ENCODE results near the gene RGL2. TPM values are rescaled to one million over a fixed set of nuclear protein-coding genes. Genes with fewer than 3 reads are reported as not detected.
"Not testable (repeated sequence)": the region's sequence is repeated elsewhere in the genome, so short reads cannot be mapped to it uniquely, and the experiment has no call there.

The RGL2 gene
- total RNA-seq, 1 donor = 13.0 TPM

- no peak overlapping the region for H3K4me3 ChIP-seq (ENCODE audit: low read depth, low read length)
- TF ChIP-seq, protein P1, sequence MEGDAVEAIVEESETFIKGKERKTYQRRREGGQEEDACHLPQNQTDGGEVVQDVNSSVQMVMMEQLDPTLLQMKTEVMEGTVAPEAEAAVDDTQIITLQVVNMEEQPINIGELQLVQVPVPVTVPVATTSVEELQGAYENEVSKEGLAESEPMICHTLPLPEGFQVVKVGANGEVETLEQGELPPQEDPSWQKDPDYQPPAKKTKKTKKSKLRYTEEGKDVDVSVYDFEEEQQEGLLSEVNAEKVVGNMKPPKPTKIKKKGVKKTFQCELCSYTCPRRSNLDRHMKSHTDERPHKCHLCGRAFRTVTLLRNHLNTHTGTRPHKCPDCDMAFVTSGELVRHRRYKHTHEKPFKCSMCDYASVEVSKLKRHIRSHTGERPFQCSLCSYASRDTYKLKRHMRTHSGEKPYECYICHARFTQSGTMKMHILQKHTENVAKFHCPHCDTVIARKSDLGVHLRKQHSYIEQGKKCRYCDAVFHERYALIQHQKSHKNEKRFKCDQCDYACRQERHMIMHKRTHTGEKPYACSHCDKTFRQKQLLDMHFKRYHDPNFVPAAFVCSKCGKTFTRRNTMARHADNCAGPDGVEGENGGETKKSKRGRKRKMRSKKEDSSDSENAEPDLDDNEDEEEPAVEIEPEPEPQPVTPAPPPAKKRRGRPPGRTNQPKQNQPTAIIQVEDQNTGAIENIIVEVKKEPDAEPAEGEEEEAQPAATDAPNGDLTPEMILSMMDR (IDR thresholded peaks at IDR 0.05; ENCODE audit: insufficient read depth, low read depth, low read length) = no peak
- DNase-seq (ENCODE audit: low read depth) = no peak
These were observed 20.4 kb downstream of the RGL2 start for GRCh38 chr6:33278392-33278741.

DNA sequence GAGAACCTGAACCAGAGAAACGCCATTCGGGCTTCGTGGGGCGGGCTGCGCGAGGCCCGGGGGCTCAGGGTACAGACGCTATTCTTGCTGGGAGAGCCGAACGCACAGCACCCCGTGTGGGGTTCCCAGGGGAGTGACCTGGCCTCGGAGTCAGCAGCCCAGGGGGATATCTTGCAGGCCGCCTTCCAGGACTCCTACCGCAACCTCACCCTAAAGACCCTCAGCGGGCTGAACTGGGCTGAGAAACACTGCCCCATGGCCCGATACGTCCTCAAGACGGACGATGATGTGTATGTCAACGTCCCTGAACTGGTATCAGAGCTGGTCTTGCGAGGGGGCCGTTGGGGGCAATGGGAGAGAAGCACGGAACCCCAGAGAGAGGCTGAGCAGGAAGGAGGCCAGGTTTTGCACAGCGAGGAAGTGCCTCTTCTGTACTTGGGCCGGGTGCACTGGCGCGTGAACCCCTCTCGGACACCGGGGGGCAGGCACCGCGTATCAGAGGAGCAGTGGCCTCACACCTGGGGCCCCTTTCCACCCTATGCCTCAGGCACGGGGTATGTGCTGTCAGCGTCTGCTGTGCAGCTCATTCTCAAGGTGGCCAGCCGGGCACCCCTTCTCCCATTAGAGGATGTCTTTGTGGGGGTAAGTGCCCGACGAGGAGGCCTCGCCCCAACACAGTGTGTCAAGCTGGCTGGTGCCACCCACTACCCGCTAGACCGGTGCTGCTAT is 20.9 kb downstream of the RGL2 start:
- DNase-seq (ENCODE audit: low read depth) = no peak

DNA sequence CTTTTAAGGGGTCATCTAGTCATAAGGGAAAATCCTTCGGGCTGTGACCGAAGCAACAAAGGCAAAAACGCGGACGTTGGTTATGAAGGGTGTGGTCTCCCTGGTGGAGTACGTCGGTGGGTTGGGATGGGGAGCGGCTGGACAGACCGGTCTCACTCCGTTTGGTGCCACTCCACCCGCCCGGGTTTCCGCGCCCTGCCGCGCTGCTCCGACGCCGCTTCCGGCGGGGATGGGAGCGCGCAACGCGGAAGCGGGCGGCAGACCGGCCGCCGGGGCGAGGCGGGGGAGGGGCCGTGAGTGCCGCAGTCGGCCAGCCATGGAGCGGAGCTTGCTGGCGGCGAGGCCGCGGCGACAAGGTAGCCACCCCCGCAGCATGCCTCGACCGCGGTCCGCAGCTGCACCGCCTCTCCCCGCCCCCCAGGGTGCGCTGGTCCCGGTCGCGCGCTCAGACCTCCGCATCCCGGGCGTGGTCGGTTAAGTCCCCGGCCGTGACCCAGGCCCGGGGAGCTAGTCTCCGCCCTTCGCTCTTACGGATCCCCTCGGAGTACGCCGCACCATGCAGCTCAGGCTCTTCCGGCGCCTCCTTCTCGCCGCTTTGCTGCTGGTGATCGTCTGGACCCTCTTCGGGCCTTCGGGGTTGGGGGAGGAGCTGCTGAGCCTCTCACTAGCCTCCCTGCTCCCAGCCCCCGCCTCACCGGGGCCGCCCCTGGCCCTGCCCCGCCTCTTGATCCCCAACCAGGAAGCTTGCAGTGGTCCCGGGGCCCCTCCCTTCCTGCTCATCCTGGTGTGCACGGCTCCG is 21.7 kb downstream of the RGL2 start, which contains the start of gene B3GALT4:
Gene B3GALT4 (plus strand): TSS at position 260 of the 799 bp plus-strand sequence. CDS start 297 bp downstream, at position 557.
- H3K4me3 ChIP-seq (ENCODE audit: low read depth, low read length) = peak within 1 kb of the TSS; percentile 68
- peak; percentile 67 for DNase-seq (ENCODE audit: low read depth)

More for the DNA sequence above, 20.9 kb downstream of the RGL2 start:
- peak overlapping the region; percentile 68 for H3K4me3 ChIP-seq (ENCODE audit: low read depth, low read length)
- TF ChIP-seq, protein P1 (IDR thresholded peaks at IDR 0.05; ENCODE audit: insufficient read depth, low read depth, low read length) = no peak

DNA sequence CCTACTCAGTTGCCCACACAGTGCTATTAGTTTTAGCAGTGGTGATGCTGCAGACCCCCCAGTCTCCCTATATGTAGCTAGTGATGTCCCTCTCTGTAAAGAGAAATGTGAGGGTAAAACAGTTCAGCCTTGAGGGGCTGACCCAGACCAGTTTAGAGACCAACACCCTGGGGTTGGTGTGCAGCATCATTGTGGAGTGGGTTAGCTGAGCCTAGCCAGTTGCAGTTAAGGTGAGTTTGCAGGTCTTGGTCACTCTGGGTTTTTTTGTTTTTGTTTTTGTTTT is 22.2 kb downstream of the RGL2 start:
- DNase-seq (ENCODE audit: low read depth) = no peak
- TF ChIP-seq, protein P1 (IDR thresholded peaks at IDR 0.05; ENCODE audit: insufficient read depth, low read depth, low read length) = no peak
- peak overlapping the region; percentile 68 for H3K4me3 ChIP-seq (ENCODE audit: low read depth, low read length)

More for the DNA sequence above, 21.7 kb downstream of the RGL2 start, which contains the start of gene B3GALT4:
- TF ChIP-seq, protein P1 (IDR thresholded peaks at IDR 0.05; ENCODE audit: insufficient read depth, low read depth, low read length) = peak; percentile 52

- DNase-seq (ENCODE audit: low read depth) = not testable (repeated sequence)
- peak overlapping the region; percentile 68 for H3K4me3 ChIP-seq (ENCODE audit: low read depth, low read length)
These were observed 22.8 kb downstream of the RGL2 start for GRCh38 chr6:33275795-33276580.

DNA sequence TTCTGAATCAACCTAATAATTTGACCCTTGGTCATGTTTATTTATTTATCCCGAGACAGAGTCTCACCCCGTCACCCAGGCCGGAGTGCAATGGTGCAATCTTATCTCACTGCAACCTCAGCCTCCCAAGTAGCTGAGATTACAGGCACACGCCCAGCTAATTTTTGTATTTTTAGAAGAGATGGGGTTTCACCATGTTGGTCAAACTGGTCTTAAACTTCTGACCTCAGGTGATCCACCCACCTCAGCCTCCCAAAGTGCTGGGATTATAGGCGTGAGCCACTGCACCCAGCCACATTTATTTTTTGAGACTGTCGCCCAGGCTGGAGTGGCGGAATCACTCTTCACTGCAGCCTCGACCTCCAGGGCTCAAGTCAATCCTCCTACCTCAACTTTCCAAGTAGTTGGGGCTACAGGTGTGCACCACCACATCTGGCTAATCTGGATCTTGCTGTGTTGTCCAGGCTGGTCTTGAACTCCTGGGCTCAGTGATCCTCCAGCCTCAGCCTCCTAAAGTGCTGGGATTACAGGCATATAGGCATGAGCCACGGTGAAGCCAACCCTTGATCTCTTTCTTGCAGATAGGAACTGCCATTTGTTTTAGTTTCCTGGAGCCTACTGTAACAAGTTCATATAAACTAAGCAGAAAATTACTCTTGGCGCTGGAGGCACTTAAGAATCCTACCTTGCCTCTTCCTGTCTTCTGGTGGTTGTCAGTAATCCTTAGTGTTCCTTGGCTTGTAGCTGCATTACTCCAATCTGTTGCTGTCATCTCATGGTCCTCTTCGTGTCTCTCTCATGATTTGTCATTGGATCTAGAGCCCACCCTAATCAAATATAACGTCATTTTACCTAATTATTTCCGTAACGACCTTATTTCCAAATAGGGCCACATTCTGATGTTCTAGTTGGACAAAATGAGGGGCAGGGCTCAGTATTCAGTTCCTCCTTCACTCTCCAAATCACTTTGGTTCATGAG is 24.5 kb downstream of the RGL2 start:
- TF ChIP-seq, protein P1 (IDR thresholded peaks at IDR 0.05; ENCODE audit: insufficient read depth, low read depth, low read length) = no peak
- DNase-seq (ENCODE audit: low read depth) = peak; percentile 17
- peak overlapping the region; percentile 99 for H3K4me3 ChIP-seq (ENCODE audit: low read depth, low read length)

Data from fibroblast of villous mesenchyme (primary cell).